GM19240 (cell line): Measurements from ENCODE around the gene TDRD7.
A peak's percentile ranks its signal among the peaks of the same experiment; 100 is the strongest.
"Not testable (repeated sequence)": the region's sequence is repeated elsewhere in the genome, so short reads cannot be mapped to it uniquely, and the experiment has no call there.

Source experiments
- DNase-seq: peaks from one replicate; pipeline ENCODE4 v3.0.0; 2011; ENCODE audit warnings: low spot score; ENCODE audit not compliant: insufficient read length

TDRD7 gene

DNA sequence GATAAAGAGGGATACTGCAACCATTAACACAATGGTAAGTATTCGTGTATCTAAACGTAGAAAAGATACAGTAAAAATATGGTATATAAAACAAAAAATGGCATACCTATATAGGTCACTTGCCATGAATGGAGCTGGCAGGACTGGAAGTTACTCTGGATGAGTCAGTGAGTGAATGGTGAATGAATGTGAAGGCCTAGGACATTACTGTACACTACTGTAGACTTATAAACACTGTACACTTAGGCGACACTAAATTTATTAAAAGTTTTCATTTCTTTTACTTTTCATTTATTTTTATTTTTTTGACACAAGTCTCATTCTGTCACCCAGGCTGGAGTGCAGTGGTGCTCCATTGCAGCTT is 14.1 kb downstream of the TDRD7 start:
- no peak for DNase-seq

- DNase-seq = no peak
These were observed 16.0 kb downstream of the TDRD7 start for GRCh38 chr9:97427885-97428284.

DNA sequence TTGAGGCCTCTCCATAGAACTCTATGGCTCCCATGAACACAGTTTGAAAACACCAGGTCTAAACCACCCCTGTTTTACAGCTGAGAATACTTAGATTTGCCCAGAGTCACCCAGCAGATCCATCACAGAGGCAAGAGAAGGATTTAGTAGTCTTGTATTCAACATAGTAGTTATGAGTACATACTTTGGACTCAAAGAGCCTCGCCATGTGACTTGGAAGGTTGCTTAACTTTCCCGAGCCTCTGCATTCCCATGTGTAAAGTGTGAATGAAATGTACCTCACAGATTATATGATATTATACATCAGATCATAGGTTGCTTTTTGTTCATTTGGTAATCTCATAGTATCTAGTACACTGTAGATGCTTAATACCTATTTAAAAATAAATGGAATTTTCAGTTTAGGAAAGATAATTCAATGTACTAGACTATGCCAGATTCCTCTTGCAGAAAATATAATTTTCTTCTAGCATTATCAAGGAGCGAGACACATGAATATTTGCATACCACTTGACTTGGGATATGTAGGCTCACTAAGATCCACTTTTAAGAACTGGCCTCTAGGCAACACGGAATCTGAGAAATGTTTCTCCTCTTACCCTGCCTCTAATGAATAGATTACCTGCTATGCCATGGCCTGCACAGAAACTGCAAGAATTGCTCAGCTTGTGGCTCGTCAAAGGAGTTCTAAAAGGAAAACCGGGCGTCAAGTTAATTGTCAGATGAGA is 18.6 kb downstream of the TDRD7 start:
- DNase-seq = no peak

GRCh38 chr9:97431044-97431441 is 19.1 kb downstream of the TDRD7 start:
- DNase-seq = no peak

GRCh38 chr9:97431549-97432143 is 19.8 kb downstream of the TDRD7 start:
- no peak for DNase-seq

- DNase-seq = no peak
These were observed 25.2 kb downstream of the TDRD7 start for GRCh38 chr9:97437051-97437600.

DNA sequence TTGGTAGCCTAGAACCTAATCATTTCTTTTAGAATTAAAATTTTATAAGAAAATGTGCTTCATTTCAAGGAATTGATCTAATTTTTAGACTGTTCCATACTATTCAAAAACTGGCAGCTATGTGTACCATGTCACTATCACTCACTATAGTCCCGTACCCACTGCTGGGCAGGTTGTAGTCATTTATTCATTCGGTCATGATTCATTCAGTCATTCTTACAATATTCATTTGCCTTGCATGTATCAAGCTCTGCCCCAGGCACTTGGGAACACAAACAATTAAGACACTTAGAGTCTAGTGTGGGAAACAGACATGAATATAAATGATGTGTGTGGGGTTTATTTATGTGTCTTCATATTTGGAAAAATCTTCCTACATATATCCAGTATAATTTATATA is 26.4 kb downstream of the TDRD7 start:
- DNase-seq = no peak

GRCh38 chr9:97438666-97439065 is 26.8 kb downstream of the TDRD7 start:
- DNase-seq = no peak

GRCh38 chr9:97440160-97440559 is 28.3 kb downstream of the TDRD7 start:
- no peak for DNase-seq

DNA sequence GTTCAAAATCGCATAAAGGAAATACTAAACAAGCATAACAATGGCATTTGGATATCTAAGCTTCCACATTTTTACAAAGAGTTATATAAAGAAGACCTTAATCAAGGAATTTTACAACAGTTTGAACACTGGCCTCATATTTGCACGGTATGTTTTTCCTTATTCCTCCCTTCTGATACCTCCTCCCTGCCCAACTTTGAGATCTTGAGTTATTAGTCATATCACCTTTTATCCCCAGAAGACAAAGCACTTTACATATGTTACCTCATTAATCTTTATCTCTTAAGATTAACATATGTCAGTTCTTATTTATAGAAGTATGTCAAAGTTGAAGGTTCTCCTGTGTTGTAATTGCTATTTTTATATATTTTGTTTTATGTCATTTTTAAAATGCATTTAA is 29.8 kb downstream of the TDRD7 start:
- DNase-seq = no peak

- DNase-seq = no peak
These were observed 33.3 kb downstream of the TDRD7 start for GRCh38 chr9:97445119-97445701.

DNA sequence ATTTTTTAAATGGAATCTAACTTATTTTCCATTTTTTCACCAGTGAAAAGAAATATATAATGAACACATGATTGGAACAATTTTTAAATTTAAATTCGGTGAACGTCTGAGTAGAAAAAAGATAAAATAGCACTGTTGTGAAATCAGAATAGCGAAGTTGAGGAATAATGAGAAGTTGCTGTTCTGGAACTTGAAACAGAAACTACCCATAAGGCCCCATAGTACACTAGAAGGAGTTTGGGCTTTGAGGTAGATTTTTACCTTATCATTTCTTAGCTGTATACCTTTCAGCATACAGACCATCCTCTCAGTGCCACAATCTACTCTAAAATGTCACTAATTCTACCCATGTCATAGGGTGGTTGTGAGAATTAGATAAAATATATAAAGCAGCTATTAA is 35.1 kb downstream of the TDRD7 start:
- DNase-seq = no peak

- DNase-seq = not testable (repeated sequence)
These were observed 41.7 kb downstream of the TDRD7 start for GRCh38 chr9:97453573-97453972.

DNA sequence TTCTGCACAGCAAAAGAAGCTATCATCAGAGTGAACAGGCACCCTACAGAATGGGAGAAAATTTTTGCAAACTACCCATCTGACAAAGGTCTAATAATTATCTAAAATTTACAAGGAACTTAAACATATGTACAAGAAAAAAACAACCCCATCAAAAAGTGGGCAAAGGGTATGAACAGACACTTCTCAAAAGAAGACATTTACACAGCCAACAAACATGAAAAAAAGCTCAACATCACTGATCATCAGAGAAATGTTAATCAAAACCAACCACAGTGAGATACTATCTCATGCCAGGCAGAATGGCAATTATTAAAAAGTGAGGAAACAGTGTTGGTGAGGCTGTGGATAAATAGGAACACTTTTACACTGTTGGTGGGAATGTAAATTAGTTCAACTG is 44.9 kb downstream of the TDRD7 start:
- DNase-seq = not testable (repeated sequence)

DNA sequence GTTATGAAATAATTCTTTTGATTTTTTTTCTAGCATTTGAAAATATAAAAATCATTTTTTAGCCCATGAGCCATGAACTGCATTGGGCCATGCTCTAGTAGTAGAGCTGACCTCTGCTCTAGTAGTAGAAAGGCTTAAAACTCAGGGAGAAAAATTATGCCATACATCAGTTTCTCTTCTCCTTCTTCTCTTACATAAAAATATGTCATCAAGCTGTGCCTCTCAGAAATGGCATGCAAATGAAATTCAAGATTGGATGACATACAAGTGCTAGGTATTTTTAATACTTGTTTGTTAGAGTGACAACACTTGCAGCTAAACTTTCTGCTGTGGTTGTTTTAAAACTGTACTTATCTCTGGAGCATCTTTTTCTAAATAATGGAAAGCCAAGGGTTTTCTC is 47.4 kb downstream of the TDRD7 start:
- no peak for DNase-seq

- no peak for DNase-seq
These were observed 50.3 kb downstream of the TDRD7 start for GRCh38 chr9:97462159-97462558.

DNA sequence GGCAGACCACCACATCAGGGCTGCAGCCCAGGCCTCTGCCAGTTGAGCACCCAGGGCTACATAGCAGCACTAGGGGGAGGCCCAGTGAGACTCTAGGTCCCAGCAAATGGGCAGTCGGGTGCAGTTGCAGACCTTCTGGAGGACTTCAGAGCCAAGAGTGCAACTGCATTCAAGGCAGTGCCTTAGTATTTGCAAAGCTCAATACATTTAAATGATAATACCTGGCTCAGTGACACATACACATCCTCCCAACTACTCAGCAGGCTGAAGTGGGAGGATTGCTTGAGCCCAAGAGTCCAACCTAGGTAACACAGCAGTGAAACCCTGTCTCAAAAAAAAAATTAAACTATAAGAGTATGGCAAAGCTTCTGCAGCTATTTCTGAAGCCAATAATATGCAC is 51.0 kb downstream of the TDRD7 start:
- DNase-seq = no peak

GRCh38 chr9:97468658-97469448 is 57.0 kb downstream of the TDRD7 start:
- DNase-seq = peak; percentile 81

DNA sequence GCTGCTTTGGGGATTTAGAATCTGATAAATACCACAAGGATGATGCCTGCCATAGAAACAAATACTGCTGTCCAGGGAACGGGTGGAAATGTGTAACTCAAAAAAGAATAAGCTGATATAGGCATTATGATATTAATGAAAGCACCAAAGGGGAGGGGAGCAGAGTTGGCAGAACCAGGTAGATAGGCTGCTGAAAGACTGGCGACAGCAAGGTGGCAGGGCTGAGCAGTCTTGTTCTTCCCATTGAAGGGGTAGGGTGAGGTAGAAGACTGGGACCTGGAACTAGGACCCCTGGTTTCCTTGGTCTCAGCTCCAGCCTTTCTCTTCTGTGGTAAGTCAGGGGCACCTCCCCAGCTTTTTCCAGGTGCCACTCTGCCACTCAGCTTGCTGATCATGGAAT is 58.2 kb downstream of the TDRD7 start:
- DNase-seq = no peak

DNA sequence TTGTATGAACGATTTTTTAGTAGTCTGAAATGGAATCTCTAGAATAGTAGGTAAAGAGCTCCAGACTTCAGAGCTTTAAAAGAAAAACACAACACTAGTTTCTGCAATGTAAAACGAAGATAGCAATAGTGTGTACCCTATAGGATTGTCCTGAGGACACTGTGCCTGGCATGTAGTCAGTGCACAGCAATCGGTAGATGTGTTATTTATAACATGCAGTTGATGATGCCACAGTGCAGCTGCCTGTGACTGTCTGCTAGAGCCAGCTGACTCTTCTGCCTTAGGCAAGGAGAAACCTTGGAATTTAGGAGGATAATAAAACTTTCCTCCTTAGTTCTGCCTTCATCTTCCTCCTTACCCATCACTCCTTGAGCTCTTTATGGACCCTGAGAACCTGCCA is 61.8 kb downstream of the TDRD7 start:
- no peak for DNase-seq

DNA sequence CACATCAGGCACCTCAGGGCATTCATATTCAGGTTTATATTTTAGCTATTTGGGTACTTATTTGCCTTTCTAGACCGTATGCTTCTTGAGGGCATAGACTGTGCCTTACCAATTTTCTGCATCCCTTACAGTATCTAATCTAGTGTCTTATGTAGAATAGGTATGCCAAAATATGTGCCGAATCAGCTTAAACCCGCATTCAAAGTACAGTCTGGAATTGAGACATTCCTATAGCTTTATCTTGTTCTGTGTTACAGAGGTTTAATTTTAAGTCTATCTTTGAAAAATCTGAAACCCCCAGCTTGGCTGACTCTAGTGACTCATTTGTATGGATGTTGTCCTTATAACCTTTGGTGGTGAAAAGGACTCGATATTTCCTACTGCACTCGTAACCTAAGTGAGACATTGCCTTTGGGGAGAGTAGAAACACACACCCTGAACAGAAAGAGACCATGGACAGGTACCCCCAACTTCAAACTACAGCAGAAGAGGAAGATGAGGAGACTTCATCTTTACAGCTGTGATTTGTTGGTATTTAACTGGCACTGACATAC is 62.6 kb downstream of the TDRD7 start:
- no peak for DNase-seq

DNA sequence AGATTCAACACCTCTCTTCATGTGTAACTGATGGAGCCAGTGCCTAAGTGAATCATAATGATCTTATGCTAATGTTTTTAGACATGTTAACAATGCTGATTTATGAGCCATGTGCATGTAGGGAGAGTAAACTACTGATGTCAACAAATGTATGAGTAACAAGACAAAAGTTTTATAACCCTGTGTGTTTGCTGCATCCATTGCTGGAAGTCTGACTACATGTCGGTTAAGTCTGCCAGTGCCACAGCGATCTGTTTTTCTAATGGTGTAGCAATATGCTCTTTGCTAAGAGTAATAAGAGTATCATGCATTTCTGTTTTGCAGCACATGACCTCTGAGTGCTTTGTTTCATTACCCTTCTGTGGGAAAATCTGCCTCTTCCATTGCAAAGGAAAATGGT is 63.2 kb downstream of the TDRD7 start:
- DNase-seq = no peak
